ENCODE results near the gene TRIM39. TPM values are rescaled to one million over a fixed set of nuclear protein-coding genes. Genes with fewer than 3 reads are reported as not detected.

Gene TRIM39
- total and polyA plus RNA-seq, 9 of the 15 experiments (the other 6 are each of a cell fraction or from before 2014, with no cell fraction given): 5.6 to 17.7 (median 12.8) TPM

GRCh38 chr6:30325873-30326525 lies 728 bp upstream of the TRIM39 start (continued):
- no peak for TF ChIP-seq ATF4 (CRISPR knock-in tag; IDR thresholded peaks at IDR 0.05)
- TF ChIP-seq ZSCAN29 (IDR thresholded peaks at IDR 0.05): 0 out of 2 replicates have a peak, but pooled peaks have one; percentile 35
- no peak for TF ChIP-seq RB1 (IDR thresholded peaks at IDR 0.05; ENCODE audit: low read depth)
- no peak for TF ChIP-seq CBFA2T2 (conservative IDR thresholded peaks at IDR 0.05)
- TF ChIP-seq CREB3 (tag; conservative IDR thresholded peaks at IDR 0.05; ENCODE audit: low read depth): no peak
- no peak for TF ChIP-seq YY1 (IDR thresholded peaks at IDR 0.05; ENCODE audit: borderline replicate concordance in 1 of 3, control insufficient read depth in 1 of 3, extremely low read depth in 1 of 3, insufficient read depth in 3 of 3, insufficient read length in 1 of 3, insufficient replicate concordance in 2 of 3, low read depth in 1 of 3, low read length in 2 of 3)
- TF ChIP-seq ZNF224 (CRISPR knock-in tag; IDR thresholded peaks at IDR 0.05): no peak
- no peak for TF ChIP-seq TEAD4 (IDR thresholded peaks at IDR 0.05; ENCODE audit: low read length)
- TF ChIP-seq TEAD4 (CRISPR knock-in tag; IDR thresholded peaks at IDR 0.05; ENCODE audit: borderline replicate concordance): 0 out of 2 replicates have a peak, but pooled peaks have one; percentile 41
- TF ChIP-seq ZFP30 (CRISPR knock-in tag; IDR thresholded peaks at IDR 0.05; ENCODE audit: borderline replicate concordance): no peak
- no peak for TF ChIP-seq KHSRP (IDR thresholded peaks at IDR 0.05)
- TF ChIP-seq ZBTB7A (IDR thresholded peaks at IDR 0.05; ENCODE audit: borderline replicate concordance, control insufficient read depth, low read depth, low read length): peak; percentile 4; the same call in 1 of the 2 replicates
- peak; percentile 42 to 82; a peak in 3 of 4 replicates for TF ChIP-seq ARNT (IDR thresholded peaks at IDR 0.05)
- no peak for TF ChIP-seq FIP1L1 (IDR thresholded peaks at IDR 0.05; ENCODE audit: low read depth, low read length, poor library complexity, severe bottlenecking)
- TF ChIP-seq STAT5B (CRISPR knock-in tag; IDR thresholded peaks at IDR 0.05): no peak
